ENCODE data around the gene MFAP5. TPM values are rescaled to one million over a fixed set of nuclear protein-coding genes. Genes with fewer than 3 reads are reported as not detected.

The MFAP5 gene
- total RNA-seq, 2 donors from 2014 or later: 10.9 to 18.4 TPM

- DNase-seq (no peak), ATAC-seq (no peak)
- intact Hi-C loops (cut with DNase I, micrococcal nuclease): no loop called here
These were observed 16.1 kb upstream of the MFAP5 start for GRCh38 chr12:8678661-8679111.

- DNase-seq: no peak
- intact Hi-C loops (cut with DNase I, micrococcal nuclease): no loop called here
- ATAC-seq: no peak
These were observed 14.7 kb upstream of the MFAP5 start for GRCh38 chr12:8677362-8677761.

GRCh38 chr12:8676651-8677050 is 14.0 kb upstream of the MFAP5 start:
- ATAC-seq (no peak), DNase-seq (no peak)
- intact Hi-C loops (cut with DNase I, micrococcal nuclease): no loop called here

DNA sequence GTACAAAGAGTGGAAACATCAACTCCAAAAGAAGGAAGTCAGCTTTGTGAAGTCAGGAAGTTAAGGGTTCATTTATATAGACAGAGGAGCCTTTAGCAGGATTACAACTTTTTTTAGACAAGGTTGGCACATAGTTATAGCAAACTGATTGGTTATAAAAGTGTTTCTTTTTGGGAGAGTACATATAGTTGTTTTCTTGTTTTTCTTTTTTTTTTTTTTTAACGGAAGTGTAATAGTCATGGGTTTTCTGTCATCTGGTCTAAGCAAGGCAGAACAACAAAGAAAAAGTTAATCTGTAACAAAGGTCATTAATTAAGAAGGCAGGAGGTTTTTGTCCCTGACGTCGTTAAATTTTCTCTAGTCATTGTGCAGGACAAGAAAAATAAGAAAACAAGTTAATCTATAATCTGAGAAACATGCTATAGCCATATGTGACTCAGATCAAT is 13.0 kb upstream of the MFAP5 start:
- intact Hi-C loops (cut with DNase I, micrococcal nuclease): no loop called here
- ATAC-seq (no peak), DNase-seq (no peak)

- intact Hi-C loops (cut with DNase I, micrococcal nuclease): no loop called here
- no peak for ATAC-seq
- no peak for DNase-seq
These were observed 9.8 kb upstream of the MFAP5 start for GRCh38 chr12:8672381-8672780.

GRCh38 chr12:8668441-8668840 is 5.8 kb upstream of the MFAP5 start:
- ATAC-seq (no peak), DNase-seq (no peak)
- intact Hi-C loops (cut with DNase I, micrococcal nuclease): no loop called here

- no peak for ATAC-seq
- no peak for DNase-seq
- intact Hi-C loops (cut with DNase I, micrococcal nuclease): no loop called here
These were observed 4.6 kb upstream of the MFAP5 start for GRCh38 chr12:8667270-8667669.

DNA sequence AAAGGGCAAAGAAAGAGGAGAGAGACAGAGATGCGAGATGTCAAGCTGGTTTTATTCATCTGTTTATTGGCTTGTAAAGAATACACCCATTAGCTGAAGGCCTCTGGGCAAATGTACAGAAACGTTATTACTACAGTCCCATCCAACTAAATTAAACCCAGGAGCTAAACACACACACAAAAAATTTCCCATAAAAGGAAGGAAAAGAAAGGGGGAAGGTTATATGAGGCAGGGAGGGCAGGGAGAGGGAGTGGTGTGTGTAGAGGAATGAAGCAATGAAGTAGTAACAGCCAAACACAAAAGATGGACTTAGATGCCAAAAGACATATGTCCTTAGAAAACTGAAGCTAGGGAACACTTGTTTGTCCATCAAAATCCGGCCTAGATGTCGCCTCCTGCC is 3.1 kb upstream of the MFAP5 start:
- intact Hi-C loops (cut with DNase I, micrococcal nuclease): no loop called here
- no peak for DNase-seq
- ATAC-seq: no peak

DNA sequence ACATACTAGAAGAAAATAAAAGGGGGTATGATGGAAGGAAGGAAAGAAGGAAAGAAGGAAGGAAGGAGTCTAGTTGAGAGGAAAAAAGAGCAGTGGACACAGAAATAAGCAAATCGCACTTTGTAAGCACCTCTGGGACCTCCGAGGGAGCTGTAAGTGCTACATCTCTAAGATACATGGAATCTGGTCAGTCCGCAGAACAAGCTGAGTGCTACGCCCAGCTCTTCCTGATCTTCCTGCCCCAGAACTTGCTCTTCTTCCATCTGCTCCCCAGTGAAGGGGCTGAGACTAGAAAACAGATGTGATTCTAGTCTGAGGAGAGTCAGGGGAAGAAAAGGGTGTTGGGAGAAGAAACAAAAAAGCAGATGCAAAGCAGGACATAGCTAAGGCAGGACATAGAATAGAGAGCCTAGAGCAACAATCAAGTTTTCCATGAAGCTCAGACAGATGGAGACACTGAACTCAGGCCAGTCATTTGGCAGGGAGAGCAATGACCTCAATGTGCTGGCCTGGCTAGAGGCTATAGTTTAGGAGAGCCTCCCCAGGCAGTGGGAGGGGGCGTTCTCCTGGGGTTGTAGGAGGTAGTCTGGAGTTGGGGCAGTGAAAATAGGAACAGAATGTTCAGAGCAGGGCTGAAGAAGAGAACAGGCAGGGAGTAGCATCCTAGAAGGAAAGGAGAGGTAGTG is 1.7 kb upstream of the MFAP5 start:
- DNase-seq (peak in 1 of 2 donors; percentile 40), ATAC-seq (no peak)
- intact Hi-C loops (cut with DNase I, micrococcal nuclease): no loop called here

GRCh38 chr12:8661751-8662150 is 875 bp downstream of the MFAP5 start:
- ATAC-seq (no peak), DNase-seq (no peak)
- intact Hi-C loops (cut with DNase I, micrococcal nuclease): no loop called here

DNA sequence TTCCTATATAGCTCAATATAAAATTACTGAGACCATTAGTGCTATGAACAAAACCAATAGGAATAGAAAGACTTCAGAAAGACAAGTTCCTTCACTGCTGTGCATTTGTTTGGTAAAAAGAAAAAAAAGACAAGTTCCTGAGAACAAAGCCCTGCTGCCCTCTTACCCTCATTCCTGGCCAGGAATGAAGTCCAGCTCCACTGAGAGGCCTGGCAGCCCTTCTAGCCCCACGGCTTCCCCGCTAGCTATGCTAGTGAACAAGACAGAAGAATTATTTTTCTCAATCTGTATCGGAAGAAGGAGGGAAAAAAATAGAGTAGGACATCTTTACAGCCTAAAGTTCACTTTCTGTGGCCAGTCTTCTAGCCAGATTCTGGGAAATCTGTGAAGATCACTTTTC is 1.6 kb downstream of the MFAP5 start:
- no peak for DNase-seq
- intact Hi-C loops (cut with DNase I, micrococcal nuclease): no loop called here

DNA sequence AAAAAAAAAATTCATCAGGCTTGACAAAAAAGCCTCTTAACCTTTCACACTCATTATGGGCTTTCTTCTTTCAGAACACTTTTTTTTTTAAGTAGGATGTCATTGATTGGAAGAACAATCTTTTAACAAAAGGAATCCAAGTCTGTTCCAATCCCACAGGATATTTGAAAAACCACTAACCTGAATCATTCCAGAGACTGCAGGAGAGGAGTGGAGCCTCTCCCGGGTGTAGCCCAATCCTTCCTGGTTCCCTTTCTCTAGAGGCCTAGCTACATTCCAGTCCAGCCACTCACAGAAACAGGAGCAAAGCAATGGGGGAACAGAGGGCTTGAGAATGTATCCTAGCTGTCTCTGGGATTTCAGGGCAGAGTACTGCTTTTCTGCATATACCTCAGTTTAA is 4.3 kb downstream of the MFAP5 start:
- ATAC-seq: no peak
- no peak for DNase-seq
- intact Hi-C loops (cut with DNase I, micrococcal nuclease): no loop called here

More for the DNA sequence above, 1.6 kb downstream of the MFAP5 start:
- no peak for ATAC-seq

- no peak for DNase-seq
- intact Hi-C loops (cut with DNase I, micrococcal nuclease): no loop called here
- ATAC-seq: no peak
These were observed 7.2 kb downstream of the MFAP5 start for GRCh38 chr12:8655421-8655820.

DNA sequence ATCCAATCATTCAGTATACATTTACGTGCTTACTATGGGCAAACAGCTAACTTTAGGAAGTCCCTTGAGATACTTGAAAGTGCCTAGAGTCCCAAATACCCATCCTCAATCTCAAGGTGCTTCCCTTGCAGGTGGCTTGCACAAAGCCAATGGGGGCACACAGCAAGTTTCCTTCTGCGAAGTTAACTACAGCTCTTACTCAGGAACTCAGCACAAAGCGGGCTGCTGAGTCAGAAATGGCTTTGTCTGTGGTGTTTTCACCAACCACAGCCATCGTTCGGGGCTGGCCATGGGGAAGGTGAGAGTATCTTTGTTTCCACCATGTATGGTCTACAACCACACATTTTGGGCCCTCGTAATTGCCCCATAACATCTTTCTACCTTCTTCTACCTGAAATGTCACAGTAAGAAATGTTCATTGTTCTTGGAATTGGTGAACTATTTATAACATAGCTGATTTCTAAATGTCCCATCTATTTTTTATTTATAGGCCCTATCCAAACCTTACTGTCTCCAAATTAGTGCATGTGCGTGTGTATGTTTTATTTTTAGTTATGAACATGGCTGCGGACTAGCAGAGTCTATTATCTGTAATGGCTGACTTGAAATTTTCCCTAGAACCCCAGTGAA is 13.9 kb downstream of the MFAP5 start:
- intact Hi-C loops (cut with DNase I, micrococcal nuclease): no loop called here
- no peak for DNase-seq

DNA sequence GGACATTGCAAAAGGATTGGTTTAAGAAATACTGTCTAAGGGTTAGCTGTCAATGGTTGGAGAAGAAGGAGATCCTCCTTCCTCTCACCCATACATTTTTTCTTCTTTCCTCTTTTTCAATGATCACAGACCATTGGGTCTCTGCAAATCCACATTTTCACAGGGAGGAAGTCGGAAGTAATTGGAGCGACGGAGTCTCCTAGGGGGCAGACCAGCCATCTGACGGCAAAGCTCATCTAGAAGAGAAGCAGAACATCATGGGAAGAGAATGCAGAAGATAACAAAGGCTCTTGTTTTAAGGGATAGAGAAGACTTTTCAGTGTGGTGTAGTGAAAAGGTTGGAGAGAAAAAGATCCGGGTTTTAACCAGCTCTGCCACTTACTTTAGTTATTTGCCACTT is 14.7 kb downstream of the MFAP5 start:
- no peak for ATAC-seq
- DNase-seq: no peak
- intact Hi-C loops (cut with DNase I, micrococcal nuclease): no loop called here

More for the DNA sequence above, 13.9 kb downstream of the MFAP5 start:
- no peak for ATAC-seq

DNA sequence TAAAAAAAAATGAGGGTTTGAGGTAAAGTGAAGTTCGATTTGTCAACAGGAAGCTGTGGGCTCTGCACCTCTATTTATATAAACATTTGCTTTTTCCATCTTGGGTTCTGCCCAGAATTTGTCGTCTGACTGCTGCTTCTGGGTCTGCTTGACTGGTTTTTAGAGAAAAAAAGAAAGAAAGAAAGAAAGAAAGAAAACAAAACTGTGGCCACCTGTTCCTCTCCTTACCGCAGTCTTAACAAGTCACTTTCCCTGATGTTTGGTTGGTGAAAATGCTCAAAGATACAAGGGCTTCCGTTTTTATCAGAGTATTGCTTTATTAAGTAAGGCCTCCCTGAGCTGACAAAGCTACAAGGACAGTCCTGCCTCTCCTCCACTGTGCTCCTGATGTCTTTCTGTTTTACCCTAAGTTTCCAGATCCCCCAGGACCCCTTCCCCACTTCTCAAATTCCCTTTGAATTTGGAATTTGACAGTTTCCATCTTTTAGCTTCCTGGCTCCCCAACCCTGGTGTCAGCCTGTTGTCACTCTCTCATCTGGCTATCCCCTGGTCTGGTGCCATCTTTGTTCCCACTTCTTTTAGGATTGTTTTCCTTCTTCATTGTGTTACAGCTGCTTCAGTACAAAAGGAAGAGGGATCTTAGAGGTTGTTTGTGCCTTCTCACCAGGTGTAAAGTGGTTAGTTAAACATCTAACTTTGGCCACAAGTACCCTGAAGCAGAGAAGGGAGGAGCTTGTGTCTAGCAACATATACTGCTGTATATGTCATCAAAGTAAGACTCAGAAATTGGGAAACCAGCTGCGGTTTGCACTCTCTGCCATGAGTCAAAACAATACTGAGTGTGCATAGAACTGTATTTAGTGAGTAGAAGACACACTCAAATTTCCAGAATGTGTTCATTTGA is 18.0 kb downstream of the MFAP5 start:
- intact Hi-C loops (cut with DNase I, micrococcal nuclease): no loop called here
- DNase-seq: no peak

DNA sequence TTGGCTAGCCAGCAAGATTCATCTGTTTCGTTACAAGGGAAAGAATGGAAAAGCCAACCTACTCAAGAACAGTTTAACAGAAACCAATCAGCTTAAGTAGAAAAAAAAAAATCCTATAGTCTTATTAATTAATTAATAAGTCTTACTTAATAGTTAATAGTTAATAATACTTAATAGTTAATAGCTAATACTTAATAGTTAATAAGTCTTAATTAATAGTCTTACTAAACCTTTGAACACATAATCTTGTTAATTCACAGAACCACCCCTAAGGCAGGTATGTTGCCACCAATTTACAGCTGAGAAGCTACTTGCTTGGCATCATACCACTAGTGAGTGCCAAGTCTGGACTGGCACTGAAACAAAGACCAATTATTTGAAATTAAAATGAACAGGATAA is 19.9 kb downstream of the MFAP5 start:
- DNase-seq: no peak
- no peak for ATAC-seq
- intact Hi-C loops (cut with DNase I, micrococcal nuclease): no loop called here

More for the DNA sequence above, 18.0 kb downstream of the MFAP5 start:
- no peak for ATAC-seq

DNA sequence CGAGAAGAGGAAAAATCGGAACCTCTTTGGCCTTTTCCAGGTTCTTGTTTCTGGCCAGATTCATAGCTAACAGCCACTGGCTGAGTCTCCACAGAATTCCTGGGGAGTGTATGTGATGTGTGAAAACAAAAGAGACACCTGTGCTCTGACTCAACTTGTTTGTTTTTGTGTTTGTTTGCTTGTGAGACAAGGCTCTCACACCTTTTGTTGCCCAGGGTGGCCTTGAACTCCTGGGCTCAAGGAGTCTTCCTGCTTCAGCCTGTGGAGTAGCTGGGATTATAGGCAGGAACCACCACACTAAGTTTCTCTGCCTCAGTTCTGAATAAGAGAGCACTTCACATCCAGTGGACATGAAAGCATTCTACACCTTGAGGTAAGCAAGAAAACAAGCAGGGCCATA is 22.7 kb downstream of the MFAP5 start:
- DNase-seq: no peak
- no peak for ATAC-seq
- intact Hi-C loops (cut with DNase I, micrococcal nuclease): no loop called here

DNA sequence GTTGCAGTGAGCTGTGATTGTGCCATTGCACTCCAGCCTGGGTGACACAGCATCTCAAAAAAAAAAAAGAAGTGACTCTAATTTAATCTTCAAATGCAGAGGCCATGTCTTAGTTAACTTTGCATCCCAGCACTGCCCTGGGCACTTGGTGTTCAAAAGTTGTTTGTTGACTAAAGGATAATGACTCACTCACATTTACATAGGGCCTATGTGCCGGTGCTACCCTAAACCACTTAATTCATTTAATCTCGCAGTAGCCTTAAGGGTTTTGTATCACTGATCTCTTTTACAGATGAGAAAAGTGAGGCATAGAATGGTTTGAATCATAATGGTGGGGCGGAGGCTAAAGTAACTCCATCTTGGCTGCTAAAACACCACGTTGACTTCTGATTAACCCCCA is 23.7 kb downstream of the MFAP5 start:
- ATAC-seq: no peak
- no peak for DNase-seq
- intact Hi-C loops (cut with DNase I, micrococcal nuclease): no loop called here

DNA sequence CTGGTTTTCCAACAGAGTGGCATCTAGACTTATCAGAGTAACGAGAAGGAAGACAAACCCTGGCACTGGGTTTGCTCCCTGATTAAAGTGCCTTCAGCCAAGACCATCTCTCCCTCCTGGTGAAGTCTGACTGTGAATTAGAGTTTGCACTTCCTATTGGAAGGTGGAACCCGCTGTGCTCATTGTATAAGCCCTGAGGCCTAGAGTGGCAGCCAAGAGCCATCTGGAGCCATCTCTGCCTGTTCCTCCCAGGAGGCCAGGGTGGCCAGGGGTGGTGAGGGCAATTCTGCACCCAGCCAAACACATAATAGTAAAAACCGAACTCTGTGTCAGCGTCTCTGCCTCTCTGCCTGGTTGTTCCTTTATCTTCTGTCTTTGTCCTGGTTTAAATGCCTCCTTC is 25.0 kb downstream of the MFAP5 start:
- intact Hi-C loops (cut with DNase I, micrococcal nuclease): no loop called here
- ATAC-seq: no peak
- no peak for DNase-seq

All from left colon (tissue), 2 donors.